Esophagus squamous epithelium (tissue), 5 donors: ENCODE measurements around the gene DNAJC1. TPM values are rescaled to one million over a fixed set of nuclear protein-coding genes. Genes with fewer than 3 reads are reported as not detected.

Experiments
- DNase-seq: peaks from one replicate; lab custom pipeline; 2025; lab: John Stamatoyannopoulos, UW
- H3K27ac ChIP-seq, 4 donors: fragments of 200-600 bp; sonication (generic); one replicate each; pipeline ENCODE4 v1.5.1; 2016 to 2019; ENCODE audit warnings: mild to moderate bottlenecking in 1 of 4
- H3K27me3 ChIP-seq, 4 donors: fragments of 200-600 bp; sonication (generic); 1 replicate in 3 of 4; 2 replicates in 1 of 4; pipeline versions ENCODE4 v1.5.1 to v1.6.0; 2017 to 2021; ENCODE audit warnings: antibody characterized with exemption in 1 of 4
- H3K36me3 ChIP-seq, 3 donors: fragments of 200-600 bp; sonication (generic); one replicate each; pipeline ENCODE4 v1.5.1; 2016 to 2019
- H3K4me1 ChIP-seq, 3 donors: fragments of 200-600 bp; sonication (generic); one replicate each; pipeline ENCODE4 v1.5.1; 2017 to 2019
- H3K4me3 ChIP-seq, 4 donors: fragments of 200-600 bp; sonication (generic); 1 replicate in 3 of 4; 2 replicates in 1 of 4; pipeline ENCODE4 v1.5.1; 2016 to 2019; ENCODE audit warnings: mild to moderate bottlenecking in 2 of 4, moderate library complexity in 1 of 4
- H3K9me3 ChIP-seq, 3 donors: fragments of 200-600 bp; sonication (generic); one replicate each; pipeline ENCODE4 v1.5.1; 2016 to 2019
- CTCF ChIP-seq, 6 experiments: fragments of 450-650 bp in 4 of 6; fragments of 200-600 bp in 2 of 6; sonication (generic) in 2 of 6; IDR thresholded peaks; one replicate each; pipeline ENCODE4 v1.5.1; 2016 to 2019; ENCODE audit warnings: antibody characterized with exemption in 6 of 6, mild to moderate bottlenecking in 4 of 6, moderate library complexity in 4 of 6
- POLR2A ChIP-seq, 4 donors: fragments of 450-650 bp; IDR thresholded peaks; one replicate each; pipeline ENCODE4 v1.6.1; 2017; ENCODE audit warnings: antibody characterized with exemption in 4 of 4, mild to moderate bottlenecking in 4 of 4, moderate library complexity in 3 of 4
- WGBS, 2 donors: methylation state at CpG; one replicate each; pipeline ENCODE4 v1.1.5; 2018; 5-methylcytosine and 5-hydroxymethylcytosine counted together
- intact Hi-C: fragments of 100-400 bp; cut with DNase I; formaldehyde crosslinking; loops from one replicate; pipeline ENCODE4 v1.15.0; 2022
- total RNA-seq, 4 donors: library from RNA; depleted of rRNA; stranded (reverse); fragments of >200 nt; gene quantifications; one replicate each; pipeline ENCODE4 v1.1.0, GENCODE V29; 2016
- donor health status: DM: yes; HTN: yes; CAD: no.

Gene DNAJC1
- total RNA-seq, 4 donors from 2014 or later, result 36.1 to 84.8 (median 43.6) TPM

DNA sequence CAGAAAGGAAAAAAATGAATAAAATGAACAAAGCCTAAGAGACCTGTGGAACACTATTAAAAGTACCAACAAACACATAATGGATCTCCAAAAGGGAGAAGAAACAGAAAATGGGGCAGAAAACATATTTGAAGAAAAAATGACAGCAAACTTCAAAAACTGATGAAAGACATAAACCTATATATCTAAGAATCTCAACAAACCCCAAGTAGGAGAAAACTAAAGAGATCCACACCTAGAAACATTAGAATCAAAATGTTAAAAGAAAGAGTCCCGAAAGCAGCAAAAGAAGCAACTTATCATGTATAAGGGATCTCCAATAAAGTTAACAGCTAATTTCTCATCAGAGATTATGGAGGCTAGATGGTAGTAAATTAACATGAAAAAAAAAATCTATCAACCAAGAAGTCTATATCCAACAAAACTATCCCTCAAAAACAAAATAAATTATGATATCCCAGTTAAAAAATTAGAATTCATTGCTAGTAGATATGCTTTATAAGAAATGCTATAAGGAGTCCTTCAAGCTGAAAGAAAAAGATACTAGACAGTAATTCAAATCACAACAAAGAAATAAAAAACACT is 68.0 kb downstream of the DNAJC1 start:
- H3K27me3 ChIP-seq, result no peaks in the 10 kb centered on the region
- TF ChIP-seq CTCF (IDR thresholded peaks at IDR 0.05) (no peak), POLR2A (IDR thresholded peaks at IDR 0.05) (no peak)
- H3K4me1 ChIP-seq, result no peaks in the 10 kb centered on the region
- no peak overlapping the region for H3K4me3 ChIP-seq
- no peak overlapping the region for H3K27ac ChIP-seq
- intact Hi-C loops, result no loop called here
- peaks cover 0 to 15% (median 0%) of the 10 kb centered on the region in 3 donors for H3K9me3 ChIP-seq
- DNase-seq, result no peak
- 89 to 100% methylated on average over 1 of the region's 1 CpG for whole genome bisulfite sequencing, 2 donors
- peaks cover 0 to 9% (median 0%) of the 10 kb centered on the region in 3 donors for H3K36me3 ChIP-seq

DNA sequence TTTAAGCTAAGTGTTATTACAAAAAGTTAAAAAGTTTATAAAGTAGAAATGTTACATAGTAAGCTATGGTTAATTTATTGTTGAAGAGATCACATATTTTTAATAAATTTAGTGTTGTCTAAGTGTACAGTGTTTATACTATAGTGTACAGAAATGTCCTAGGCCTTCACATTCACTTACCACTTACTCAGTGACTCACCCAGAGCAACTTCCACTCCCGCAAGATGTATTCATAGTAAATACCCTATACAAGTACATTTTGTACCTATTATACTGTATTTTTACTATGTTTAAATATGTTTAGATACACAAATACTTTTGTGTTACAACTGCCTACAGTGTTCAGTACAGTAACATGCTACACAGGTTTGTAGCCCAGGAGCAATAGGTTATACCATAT is 69.2 kb downstream of the DNAJC1 start:
- no peaks in the 10 kb centered on the region for H3K4me1 ChIP-seq
- no peak for DNase-seq
- H3K9me3 ChIP-seq, result peaks cover 0 to 15% (median 0%) of the 10 kb centered on the region in 3 donors
- TF ChIP-seq CTCF (IDR thresholded peaks at IDR 0.05) (no peak), POLR2A (IDR thresholded peaks at IDR 0.05) (no peak)
- no peaks in the 10 kb centered on the region for H3K27me3 ChIP-seq
- intact Hi-C loops, result no loop called here
- no peak overlapping the region for H3K27ac ChIP-seq
- peaks cover 0 to 9% (median 0%) of the 10 kb centered on the region in 3 donors for H3K36me3 ChIP-seq
- WGBS, 2 donors, result 91 to 92% methylated on average over 1 of the region's 1 CpG
- H3K4me3 ChIP-seq, result no peak overlapping the region

DNA sequence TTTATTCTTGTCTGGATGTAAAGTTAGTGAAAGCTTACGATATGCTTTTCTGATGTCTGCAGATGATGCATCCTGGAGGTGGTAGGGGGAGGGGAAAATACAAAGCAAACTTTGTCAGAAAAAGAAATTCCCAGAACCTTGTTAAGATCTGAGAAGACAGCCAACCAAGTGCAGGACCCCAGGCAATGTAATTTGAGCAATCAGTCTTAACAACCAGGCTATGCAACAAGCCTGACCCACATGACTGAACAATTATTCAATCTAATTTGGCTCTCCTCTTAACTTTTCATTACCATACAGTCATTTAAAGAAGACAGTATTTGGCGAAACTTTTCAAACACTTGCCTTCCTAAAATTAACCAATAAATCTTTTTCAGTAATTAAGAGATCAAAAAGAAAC is 74.5 kb downstream of the DNAJC1 start:
- Histone ChIP-seq H3K36me3 (no peaks in the 10 kb centered on the region), H3K27ac (no peak overlapping the region), H3K4me3 (no peak overlapping the region), H3K9me3 (no peaks in the 10 kb centered on the region), H3K27me3 (no peaks in the 10 kb centered on the region), H3K4me1 (peaks cover 0 to 6% (median 0%) of the 10 kb centered on the region in 3 donors)
- TF ChIP-seq POLR2A (IDR thresholded peaks at IDR 0.05) (no peak), CTCF (IDR thresholded peaks at IDR 0.05) (no peak)
- intact Hi-C loops, result no loop called here
- DNase-seq, result no peak
- 74 to 83% methylated on average over 2 of the region's 2 CpGs for WGBS, 2 donors

DNA sequence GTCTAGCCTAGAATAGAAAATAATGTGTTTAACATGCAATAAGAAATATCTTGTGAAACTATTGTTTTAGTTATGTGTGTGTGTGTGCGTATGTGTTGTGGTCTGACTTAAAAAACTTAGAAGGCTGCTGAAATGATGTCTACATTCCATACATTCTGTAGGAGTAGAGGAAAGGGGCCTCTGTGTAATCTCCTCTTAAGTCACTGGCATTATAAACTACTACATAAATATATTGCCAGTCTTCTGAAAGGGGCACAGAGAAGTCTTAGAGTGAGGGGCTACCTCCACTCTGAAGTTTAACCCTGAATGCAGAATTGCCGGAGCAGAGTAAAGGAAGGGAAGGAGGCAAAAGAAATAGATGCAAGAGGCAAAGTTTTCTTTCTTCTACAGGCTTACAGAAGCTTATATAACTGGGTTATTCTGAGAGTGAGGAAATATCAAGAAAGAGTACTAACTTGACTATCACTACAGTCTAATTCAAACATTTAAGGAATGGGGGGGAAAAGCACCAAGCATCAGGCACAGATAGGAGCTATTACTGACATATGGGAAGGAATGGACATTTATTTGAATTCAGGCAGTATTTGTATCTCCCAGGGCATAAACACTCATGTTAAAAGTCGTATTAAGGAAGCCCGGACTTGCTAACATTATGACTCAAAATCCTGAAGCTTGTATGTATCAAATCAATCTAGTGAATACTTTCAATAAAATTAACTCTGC is 75.7 kb downstream of the DNAJC1 start:
- Histone ChIP-seq H3K27ac (no peak overlapping the region), H3K4me1 (peaks cover 0 to 6% (median 0%) of the 10 kb centered on the region in 3 donors), H3K27me3 (no peaks in the 10 kb centered on the region), H3K4me3 (no peak overlapping the region), H3K36me3 (no peaks in the 10 kb centered on the region), H3K9me3 (no peaks in the 10 kb centered on the region)
- intact Hi-C loops, result no loop called here
- TF ChIP-seq CTCF (IDR thresholded peaks at IDR 0.05) (no peak), POLR2A (IDR thresholded peaks at IDR 0.05) (no peak)
- 78 to 82% methylated on average over 4 of the region's 4 CpGs for WGBS, 2 donors
- DNase-seq, result no peak

- no peaks in the 10 kb centered on the region for H3K9me3 ChIP-seq
- no peaks in the 10 kb centered on the region for H3K36me3 ChIP-seq
- H3K4me3 ChIP-seq, result no peak overlapping the region
- intact Hi-C loops, result no loop called here
- 38 to 44% methylated on average over 2 of the region's 2 CpGs for WGBS, 2 donors
- no peaks in the 10 kb centered on the region for H3K27me3 ChIP-seq
- TF ChIP-seq POLR2A (IDR thresholded peaks at IDR 0.05), result no peak
- TF ChIP-seq CTCF (IDR thresholded peaks at IDR 0.05), result no peak
- peaks cover 0 to 6% (median 0%) of the 10 kb centered on the region in 3 donors for H3K4me1 ChIP-seq
- H3K27ac ChIP-seq, result no peak overlapping the region
- DNase-seq, result no peak
These were observed 76.6 kb downstream of the DNAJC1 start for GRCh38 chr10:21926949-21927348.
